ENCODE results near the gene ARHGAP42.

DNA sequence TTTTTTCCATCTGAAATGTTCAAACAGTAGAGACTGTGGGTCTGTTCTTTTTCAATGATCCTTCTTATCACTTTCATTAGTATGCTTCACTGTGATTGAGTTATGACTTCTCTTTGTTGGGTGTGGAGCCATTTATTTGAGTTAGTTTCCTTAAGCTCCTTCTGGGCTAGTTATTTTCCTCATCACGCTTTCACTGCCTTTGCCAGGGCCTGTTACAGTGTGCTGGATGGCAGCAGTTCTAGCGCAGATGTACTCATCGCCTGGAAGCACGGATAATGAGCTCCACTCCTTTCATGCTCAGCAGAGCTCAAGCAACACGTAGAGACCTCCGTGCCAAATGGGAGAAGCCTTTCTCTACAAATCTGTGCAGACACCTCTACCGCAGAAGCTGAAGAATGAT, 7.0 kb upstream of the ARHGAP42 start:
- TF ChIP-seq, protein P1, sequence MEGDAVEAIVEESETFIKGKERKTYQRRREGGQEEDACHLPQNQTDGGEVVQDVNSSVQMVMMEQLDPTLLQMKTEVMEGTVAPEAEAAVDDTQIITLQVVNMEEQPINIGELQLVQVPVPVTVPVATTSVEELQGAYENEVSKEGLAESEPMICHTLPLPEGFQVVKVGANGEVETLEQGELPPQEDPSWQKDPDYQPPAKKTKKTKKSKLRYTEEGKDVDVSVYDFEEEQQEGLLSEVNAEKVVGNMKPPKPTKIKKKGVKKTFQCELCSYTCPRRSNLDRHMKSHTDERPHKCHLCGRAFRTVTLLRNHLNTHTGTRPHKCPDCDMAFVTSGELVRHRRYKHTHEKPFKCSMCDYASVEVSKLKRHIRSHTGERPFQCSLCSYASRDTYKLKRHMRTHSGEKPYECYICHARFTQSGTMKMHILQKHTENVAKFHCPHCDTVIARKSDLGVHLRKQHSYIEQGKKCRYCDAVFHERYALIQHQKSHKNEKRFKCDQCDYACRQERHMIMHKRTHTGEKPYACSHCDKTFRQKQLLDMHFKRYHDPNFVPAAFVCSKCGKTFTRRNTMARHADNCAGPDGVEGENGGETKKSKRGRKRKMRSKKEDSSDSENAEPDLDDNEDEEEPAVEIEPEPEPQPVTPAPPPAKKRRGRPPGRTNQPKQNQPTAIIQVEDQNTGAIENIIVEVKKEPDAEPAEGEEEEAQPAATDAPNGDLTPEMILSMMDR (IDR thresholded peaks at IDR 0.05; ENCODE audit: insufficient read depth, low read depth, low read length), result no peak
- TF ChIP-seq EZH2 (IDR thresholded peaks at IDR 0.05; ENCODE audit: insufficient read depth, low read length), result no peak
